Measurements from ENCODE around the gene RPL29. TPM values are rescaled to one million over a fixed set of nuclear protein-coding genes. Genes with fewer than 3 reads are reported as not detected.

Gene RPL29
- total and polyA plus RNA-seq, 9 donors: 1,785 to 3,982 (median 1,999) TPM

DNA sequence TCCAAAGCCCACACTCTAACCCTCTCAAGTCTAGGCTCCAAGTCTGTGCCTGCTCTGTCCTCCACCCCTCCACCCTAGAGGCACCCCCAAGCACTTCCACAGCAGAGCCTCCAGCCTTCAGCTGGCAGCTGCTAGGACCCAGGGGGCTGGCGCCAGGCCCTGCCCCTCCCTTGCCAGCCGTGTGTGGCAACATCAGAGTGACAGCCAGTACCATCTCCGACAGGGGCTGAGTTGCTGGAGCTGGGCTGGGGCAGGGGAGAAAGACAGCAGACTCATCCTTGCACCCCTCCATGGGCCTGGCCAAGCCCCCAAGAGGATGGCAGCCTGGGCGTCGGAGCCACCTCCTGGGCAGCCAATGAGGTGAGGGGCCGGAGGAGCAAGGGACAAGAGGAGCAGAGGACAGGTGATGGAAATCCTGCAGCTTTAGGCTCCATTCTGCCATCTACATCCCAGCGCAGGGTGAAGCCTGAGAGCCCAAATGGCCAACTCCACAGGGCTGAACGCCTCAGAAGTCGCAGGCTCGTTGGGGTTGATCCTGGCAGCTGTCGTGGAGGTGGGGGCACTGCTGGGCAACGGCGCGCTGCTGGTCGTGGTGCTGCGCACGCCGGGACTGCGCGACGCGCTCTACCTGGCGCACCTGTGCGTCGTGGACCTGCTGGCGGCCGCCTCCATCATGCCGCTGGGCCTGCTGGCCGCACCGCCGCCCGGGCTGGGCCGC lies 40.4 kb downstream of the RPL29 start, which contains the start of gene GPR62:
GPR62 (plus strand) TSS at position 207 of the 718 bp plus-strand sequence; CDS start at position 479, 272 bp downstream.
- H3K4me3 ChIP-seq: peak within 1 kb of the TSS; percentile 39
- no peaks in the 10 kb centered on the region for H3K36me3 ChIP-seq
- H3K9me3 ChIP-seq: no peaks in the 10 kb centered on the region
- intact Hi-C loops (cut with DNase I): no loop called here
- WGBS, 3 donors: 22 to 29% (median 28%) methylated on average over 31 to 33 of the region's 33 CpGs
- DNase-seq: peak in 2 of 5 donors; percentile 18 to 43
- no peaks in the 10 kb centered on the region for H3K27me3 ChIP-seq
- H3K27ac ChIP-seq: peak within 1 kb of the TSS in 1 of 2 donors; percentile 86
- H3K4me1 ChIP-seq (ENCODE audit: insufficient read depth): peaks cover 4% of the 10 kb centered on the region
- TF ChIP-seq POLR2A (IDR thresholded peaks at IDR 0.05) (no peak), EP300 (IDR thresholded peaks at IDR 0.05) (no peak)
- TF ChIP-seq, protein P1, sequence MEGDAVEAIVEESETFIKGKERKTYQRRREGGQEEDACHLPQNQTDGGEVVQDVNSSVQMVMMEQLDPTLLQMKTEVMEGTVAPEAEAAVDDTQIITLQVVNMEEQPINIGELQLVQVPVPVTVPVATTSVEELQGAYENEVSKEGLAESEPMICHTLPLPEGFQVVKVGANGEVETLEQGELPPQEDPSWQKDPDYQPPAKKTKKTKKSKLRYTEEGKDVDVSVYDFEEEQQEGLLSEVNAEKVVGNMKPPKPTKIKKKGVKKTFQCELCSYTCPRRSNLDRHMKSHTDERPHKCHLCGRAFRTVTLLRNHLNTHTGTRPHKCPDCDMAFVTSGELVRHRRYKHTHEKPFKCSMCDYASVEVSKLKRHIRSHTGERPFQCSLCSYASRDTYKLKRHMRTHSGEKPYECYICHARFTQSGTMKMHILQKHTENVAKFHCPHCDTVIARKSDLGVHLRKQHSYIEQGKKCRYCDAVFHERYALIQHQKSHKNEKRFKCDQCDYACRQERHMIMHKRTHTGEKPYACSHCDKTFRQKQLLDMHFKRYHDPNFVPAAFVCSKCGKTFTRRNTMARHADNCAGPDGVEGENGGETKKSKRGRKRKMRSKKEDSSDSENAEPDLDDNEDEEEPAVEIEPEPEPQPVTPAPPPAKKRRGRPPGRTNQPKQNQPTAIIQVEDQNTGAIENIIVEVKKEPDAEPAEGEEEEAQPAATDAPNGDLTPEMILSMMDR (IDR thresholded peaks at IDR 0.05): no peak

DNA sequence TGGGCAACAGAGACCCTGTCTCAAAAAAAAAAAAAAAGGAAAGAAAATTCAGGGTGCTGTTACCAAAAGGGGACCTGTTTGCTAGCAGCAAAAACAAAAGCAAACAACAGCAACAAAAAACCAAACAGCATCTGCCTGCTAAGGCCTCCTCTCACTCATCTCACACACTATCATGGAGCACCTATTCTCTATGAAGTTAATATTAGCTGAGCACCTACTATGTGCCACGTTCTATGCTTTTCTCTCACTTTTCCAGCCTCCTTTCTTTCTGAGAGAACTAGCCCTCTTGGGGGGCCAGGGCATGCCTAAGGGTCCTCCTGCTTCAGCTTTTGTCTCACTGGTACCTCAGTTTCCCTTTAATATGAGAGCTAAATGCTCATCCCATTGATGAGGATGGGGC lies 41.0 kb downstream of the RPL29 start:
- no peaks in the 10 kb centered on the region for H3K36me3 ChIP-seq
- no peak overlapping the region for H3K27ac ChIP-seq
- TF ChIP-seq, protein P1 (IDR thresholded peaks at IDR 0.05): no peak
- TF ChIP-seq EP300 (IDR thresholded peaks at IDR 0.05) (no peak), POLR2A (IDR thresholded peaks at IDR 0.05) (no peak)
- intact Hi-C loops (cut with DNase I): no loop called here
- no peak overlapping the region for H3K4me3 ChIP-seq
- H3K9me3 ChIP-seq: no peaks in the 10 kb centered on the region
- DNase-seq: no peak
- H3K4me1 ChIP-seq (ENCODE audit: insufficient read depth): peaks cover 4% of the 10 kb centered on the region
- H3K27me3 ChIP-seq: no peaks in the 10 kb centered on the region
- WGBS, 3 donors: 79 to 87% (median 80%) methylated on average over 1 of the region's 1 CpG

DNA sequence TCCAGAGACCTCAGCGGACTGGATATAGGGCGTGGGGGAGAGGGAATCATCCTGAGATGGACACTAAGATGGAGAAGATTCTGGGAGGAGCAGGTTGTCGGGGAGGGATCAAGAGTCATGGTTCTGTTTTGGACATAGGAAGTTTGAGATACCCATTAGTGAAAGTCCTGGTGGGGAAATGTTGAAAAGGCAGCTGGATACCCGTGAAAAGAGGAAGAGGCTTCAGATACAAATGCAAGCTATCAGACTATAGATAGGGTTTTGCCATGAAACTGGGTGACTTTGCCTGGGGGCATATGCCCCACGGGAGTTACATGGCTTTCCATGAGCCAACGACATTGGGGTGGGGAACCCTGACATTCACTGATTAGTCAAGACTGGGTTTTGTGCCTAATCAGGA lies 41.6 kb downstream of the RPL29 start:
- WGBS, 3 donors: 74 to 82% (median 80%) methylated on average over 6 of the region's 6 CpGs
- Histone ChIP-seq H3K4me3 (no peak overlapping the region), H3K27me3 (no peaks in the 10 kb centered on the region), H3K36me3 (no peaks in the 10 kb centered on the region), H3K9me3 (no peaks in the 10 kb centered on the region), H3K27ac (no peak overlapping the region), H3K4me1 (ENCODE audit: insufficient read depth) (peaks cover 4% of the 10 kb centered on the region)
- intact Hi-C loops (cut with DNase I): no loop called here
- no peak for TF ChIP-seq EP300 (IDR thresholded peaks at IDR 0.05)
- TF ChIP-seq, protein P1 (IDR thresholded peaks at IDR 0.05): no peak
- TF ChIP-seq POLR2A (IDR thresholded peaks at IDR 0.05): no peak
- no peak for DNase-seq

DNA sequence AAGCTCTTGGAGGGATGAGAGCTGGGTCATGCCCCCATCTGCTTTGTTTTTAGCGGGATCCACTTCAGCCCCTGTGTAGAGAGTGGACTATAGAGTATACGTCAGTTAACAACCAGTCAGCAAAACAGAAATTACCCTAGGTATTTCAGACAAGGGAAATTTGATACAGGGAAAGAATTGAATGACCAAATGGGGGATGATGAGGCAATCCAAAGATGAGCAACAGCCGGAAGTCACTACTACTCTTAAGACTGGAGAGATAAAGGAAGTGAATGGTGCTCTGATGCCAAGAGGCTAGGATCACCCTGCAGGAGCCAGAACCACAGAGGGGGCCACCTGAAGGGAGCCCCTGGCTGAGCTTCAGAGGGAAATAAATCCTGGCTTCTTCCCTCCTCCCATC lies 42.2 kb downstream of the RPL29 start:
- intact Hi-C loops (cut with DNase I): no loop called here
- no peaks in the 10 kb centered on the region for H3K9me3 ChIP-seq
- no peak overlapping the region for H3K4me3 ChIP-seq
- TF ChIP-seq, protein P1 (IDR thresholded peaks at IDR 0.05): no peak
- TF ChIP-seq EP300 (IDR thresholded peaks at IDR 0.05) (no peak), POLR2A (IDR thresholded peaks at IDR 0.05) (no peak)
- H3K27ac ChIP-seq: no peak overlapping the region
- no peaks in the 10 kb centered on the region for H3K27me3 ChIP-seq
- no peaks in the 10 kb centered on the region for H3K36me3 ChIP-seq
- 58 to 64% (median 63%) methylated on average over 3 of the region's 3 CpGs for WGBS, 3 donors
- DNase-seq: peak in 2 of 5 donors; percentile 6 to 9
- H3K4me1 ChIP-seq (ENCODE audit: insufficient read depth): peaks cover 4% of the 10 kb centered on the region

Data from ovary (tissue), 9 donors.